Mucosa of rectum (tissue), 2 donors: ENCODE measurements around the gene ZNF618.
"Not testable (repeated sequence)": the region's sequence is repeated elsewhere in the genome, so short reads cannot be mapped to it uniquely, and the experiment has no call there.

Source experiments
- H3K27ac ChIP-seq, 2 donors: one replicate each; pipeline ENCODE4 v1.7.0; 2013; ENCODE audit warnings: inconsistent platforms in 2 of 2, low read depth in 2 of 2, low read length in 2 of 2
- H3K27me3 ChIP-seq, 2 donors: one replicate each; pipeline ENCODE4 v1.7.0; 2013; ENCODE audit warnings: low read length in 2 of 2; ENCODE audit not compliant: control insufficient read depth in 2 of 2, insufficient read depth in 2 of 2
- H3K36me3 ChIP-seq, 2 donors: one replicate each; pipeline ENCODE4 v1.7.0; 2013; ENCODE audit warnings: low read length in 2 of 2; ENCODE audit not compliant: control insufficient read depth in 2 of 2, insufficient read depth in 2 of 2
- H3K4me1 ChIP-seq, 2 donors: one replicate each; pipeline ENCODE4 v1.7.0; 2013; ENCODE audit warnings: low read length in 2 of 2, mild to moderate bottlenecking in 1 of 2; ENCODE audit not compliant: control insufficient read depth in 2 of 2, insufficient read depth in 2 of 2
- H3K4me3 ChIP-seq, 2 donors: one replicate each; pipeline ENCODE4 v1.7.0; 2013; ENCODE audit warnings: low read length in 2 of 2
- H3K9ac ChIP-seq, 2 donors: one replicate each; pipeline ENCODE4 v1.7.0; 2013; ENCODE audit warnings: low read length in 2 of 2, low read depth in 1 of 2, mild to moderate bottlenecking in 1 of 2
- H3K9me3 ChIP-seq, 2 donors: one replicate each; pipeline ENCODE4 v1.7.0; 2013; ENCODE audit warnings: low read length in 2 of 2; ENCODE audit not compliant: control insufficient read depth in 2 of 2
- donor health status: healthy.
- donor health status: Normal muscosa, but diverticular disease.

The ZNF618 gene

GRCh38 chr9:113990975-113991471, 114.9 kb downstream of the ZNF618 start:
- Histone ChIP-seq H3K9me3 (no peaks in the 10 kb centered on the region), H3K9ac (no peak overlapping the region), H3K36me3 (no peaks in the 10 kb centered on the region), H3K4me1 (peaks cover 13 to 16% of the 10 kb centered on the region in 2 donors), H3K27ac (no peak overlapping the region), H3K4me3 (no peak overlapping the region), H3K27me3 (no peaks in the 10 kb centered on the region)

GRCh38 chr9:113991714-113992113, 115.6 kb downstream of the ZNF618 start:
- H3K4me1 ChIP-seq: peaks cover 13 to 16% of the 10 kb centered on the region in 2 donors
- no peaks in the 10 kb centered on the region for H3K36me3 ChIP-seq

DNA sequence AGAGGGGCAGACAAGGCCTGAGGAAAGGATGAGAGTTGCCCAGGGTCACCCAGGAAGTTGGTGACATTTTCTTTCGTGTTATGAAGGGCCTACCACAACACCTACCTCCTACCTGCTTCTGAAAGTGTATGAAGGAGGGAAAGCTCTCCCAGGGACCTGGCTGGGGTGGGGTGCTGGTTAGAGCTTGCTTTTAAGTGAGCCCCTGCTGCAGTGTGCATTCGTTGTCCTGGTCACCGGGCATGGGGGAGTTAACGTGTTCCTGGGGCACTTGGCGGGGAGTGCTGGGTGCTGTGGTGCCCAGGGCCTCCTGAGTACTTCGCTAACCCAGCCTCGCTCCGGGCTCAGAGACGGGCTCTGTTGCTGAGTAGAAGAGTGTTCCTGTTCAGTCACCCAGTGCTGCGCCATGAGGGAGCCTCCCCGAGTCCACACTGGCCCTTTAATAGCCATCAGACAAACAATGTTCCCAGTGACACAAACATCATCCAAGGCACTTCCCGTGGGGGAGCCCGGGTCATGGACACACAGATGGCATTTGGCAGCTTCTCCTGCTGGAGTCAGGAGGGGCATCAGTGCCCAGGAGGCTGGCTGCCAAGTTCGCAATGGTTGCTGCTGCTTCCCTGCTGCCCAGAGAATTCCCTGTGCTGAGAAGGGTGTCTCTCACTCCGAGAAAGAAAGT, 116.3 kb downstream of the ZNF618 start:
- H3K4me1 ChIP-seq: peaks cover 13 to 16% of the 10 kb centered on the region in 2 donors

More at GRCh38 chr9:113991714-113992113, 115.6 kb downstream of the ZNF618 start:
- H3K27ac ChIP-seq: no peak overlapping the region
- no peaks in the 10 kb centered on the region for H3K27me3 ChIP-seq
- no peak overlapping the region for H3K4me3 ChIP-seq
- no peak overlapping the region for H3K9ac ChIP-seq
- no peaks in the 10 kb centered on the region for H3K9me3 ChIP-seq

DNA sequence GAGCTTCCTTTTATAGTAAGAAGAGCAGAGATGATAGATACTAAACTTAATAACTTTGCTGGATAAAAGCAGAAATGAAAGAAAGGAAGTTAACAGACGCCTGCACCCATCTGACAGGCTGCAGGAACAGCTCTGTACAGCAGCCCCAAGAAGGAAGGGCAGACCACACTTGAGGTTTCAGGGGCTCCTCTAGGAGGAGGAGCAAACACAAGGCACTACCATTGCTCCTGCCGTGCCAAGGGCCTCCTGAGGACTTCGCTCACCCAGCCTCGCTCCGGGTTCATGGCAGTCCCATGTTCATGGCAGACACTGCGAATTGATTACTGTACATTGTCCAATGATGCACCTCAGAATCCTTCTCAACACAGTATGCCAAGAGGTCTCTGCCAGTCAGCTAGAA, 116.9 kb downstream of the ZNF618 start:
- H3K4me1 ChIP-seq: peaks cover 13 to 16% of the 10 kb centered on the region in 2 donors
- H3K9me3 ChIP-seq: no peaks in the 10 kb centered on the region
- no peak overlapping the region for H3K4me3 ChIP-seq
- no peak overlapping the region for H3K27ac ChIP-seq
- H3K27me3 ChIP-seq: no peaks in the 10 kb centered on the region
- no peak overlapping the region for H3K9ac ChIP-seq
- no peaks in the 10 kb centered on the region for H3K36me3 ChIP-seq

More for the DNA sequence above, 116.3 kb downstream of the ZNF618 start:
- Histone ChIP-seq H3K4me3 (no peak overlapping the region), H3K27me3 (no peaks in the 10 kb centered on the region), H3K9ac (no peak overlapping the region), H3K9me3 (no peaks in the 10 kb centered on the region), H3K36me3 (no peaks in the 10 kb centered on the region), H3K27ac (no peak overlapping the region)

DNA sequence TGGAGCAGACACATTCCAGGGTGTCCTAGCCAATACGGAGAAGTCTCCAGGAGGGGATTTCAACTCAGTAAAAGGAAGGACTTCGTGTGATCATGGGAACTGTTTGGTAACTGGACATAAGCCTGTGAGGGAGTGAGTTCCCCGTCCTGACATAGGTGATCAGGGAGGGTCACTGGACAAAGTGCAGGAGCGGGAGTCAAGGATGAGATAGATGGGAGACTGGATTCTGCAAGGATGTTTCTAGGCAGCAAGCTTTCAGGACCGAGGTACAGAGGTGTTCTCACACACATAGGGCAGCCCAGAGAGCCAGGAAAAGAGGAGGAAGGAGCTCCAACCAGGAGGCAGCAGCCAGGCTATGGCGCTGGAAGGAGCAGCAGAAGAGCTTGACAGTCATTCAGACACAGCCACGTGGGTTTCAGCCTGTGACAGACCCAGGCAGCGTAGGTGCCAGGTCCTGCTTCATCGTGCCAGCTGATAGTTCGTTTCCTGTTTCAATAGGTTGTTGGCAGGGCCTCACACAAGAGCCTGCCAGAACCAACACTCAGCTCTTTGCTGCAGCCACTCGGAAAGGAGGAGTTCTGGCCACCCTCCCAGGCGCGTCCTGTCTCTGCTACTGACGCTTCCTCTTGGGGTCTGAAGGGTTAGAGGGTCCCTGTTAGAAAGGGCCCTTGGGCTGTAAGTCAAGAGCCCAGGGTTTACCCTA, 117.9 kb downstream of the ZNF618 start:
- Histone ChIP-seq H3K4me1 (peaks cover 13 to 16% of the 10 kb centered on the region in 2 donors), H3K4me3 (no peak overlapping the region), H3K9me3 (no peaks in the 10 kb centered on the region), H3K27ac (no peak overlapping the region), H3K9ac (no peak overlapping the region), H3K27me3 (no peaks in the 10 kb centered on the region), H3K36me3 (no peaks in the 10 kb centered on the region)

- no peaks in the 10 kb centered on the region for H3K36me3 ChIP-seq
- no peak overlapping the region for H3K4me3 ChIP-seq
- H3K9me3 ChIP-seq: no peaks in the 10 kb centered on the region
- no peak overlapping the region for H3K27ac ChIP-seq
- no peaks in the 10 kb centered on the region for H3K27me3 ChIP-seq
- H3K4me1 ChIP-seq: peaks cover 13 to 16% of the 10 kb centered on the region in 2 donors
- no peak overlapping the region for H3K9ac ChIP-seq
Measured at GRCh38 chr9:113995401-113995800, 119.3 kb downstream of the ZNF618 start.

- H3K4me3 ChIP-seq: no peak overlapping the region
- no peaks in the 10 kb centered on the region for H3K27me3 ChIP-seq
- no peak overlapping the region for H3K9ac ChIP-seq
- H3K4me1 ChIP-seq: peaks cover 13 to 16% of the 10 kb centered on the region in 2 donors
- H3K9me3 ChIP-seq: no peaks in the 10 kb centered on the region
- H3K27ac ChIP-seq: no peak overlapping the region
- no peaks in the 10 kb centered on the region for H3K36me3 ChIP-seq
Measured at GRCh38 chr9:113995963-113996362, 119.9 kb downstream of the ZNF618 start.

- Histone ChIP-seq H3K27ac (no peak overlapping the region), H3K4me1 (peaks cover 13 to 16% of the 10 kb centered on the region in 2 donors), H3K36me3 (no peaks in the 10 kb centered on the region), H3K27me3 (no peaks in the 10 kb centered on the region), H3K4me3 (no peak overlapping the region), H3K9me3 (no peaks in the 10 kb centered on the region), H3K9ac (no peak overlapping the region)
Measured at GRCh38 chr9:113996531-113997001, 120.5 kb downstream of the ZNF618 start.

DNA sequence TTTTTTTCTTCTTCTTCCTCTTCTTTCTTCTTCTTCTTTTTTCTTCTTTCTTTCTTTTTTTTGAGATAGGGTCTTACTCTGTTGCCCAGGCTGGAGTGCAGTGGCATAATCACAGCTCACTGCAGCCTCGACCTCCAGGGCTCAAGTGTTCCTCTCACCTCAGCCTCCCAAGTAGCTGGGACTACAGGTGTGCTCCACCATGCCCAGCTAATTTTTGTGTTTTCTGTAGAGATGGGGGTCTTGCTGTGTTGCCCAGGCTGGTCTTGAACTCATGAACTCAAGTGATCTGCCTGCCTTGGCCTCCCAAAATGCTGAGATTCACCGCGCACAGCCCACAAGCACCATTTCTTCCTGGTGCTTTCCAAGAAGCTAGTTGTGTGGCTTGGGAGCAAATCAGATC, 121.0 kb downstream of the ZNF618 start:
- not testable (repeated sequence) for H3K9me3 ChIP-seq, H3K9ac ChIP-seq, H3K4me3 ChIP-seq, H3K36me3 ChIP-seq, H3K27ac ChIP-seq, H3K27me3 ChIP-seq
- H3K4me1 ChIP-seq: peaks cover 13 to 16% of the 10 kb centered on the region in 2 donors

GRCh38 chr9:113997610-113998009, 121.5 kb downstream of the ZNF618 start:
- H3K27ac ChIP-seq: no peak overlapping the region
- H3K4me1 ChIP-seq: peaks cover 13 to 16% of the 10 kb centered on the region in 2 donors
- H3K4me3 ChIP-seq: no peak overlapping the region
- no peaks in the 10 kb centered on the region for H3K27me3 ChIP-seq
- H3K9ac ChIP-seq: no peak overlapping the region
- no peaks in the 10 kb centered on the region for H3K9me3 ChIP-seq
- H3K36me3 ChIP-seq: no peaks in the 10 kb centered on the region
